Measurements from ENCODE around the gene STX1B. TPM values are rescaled to one million over a fixed set of nuclear protein-coding genes. Genes with fewer than 3 reads are reported as not detected.

Gene STX1B
- total RNA-seq, 1 donor from 2014 or later: 0.40 TPM

DNA sequence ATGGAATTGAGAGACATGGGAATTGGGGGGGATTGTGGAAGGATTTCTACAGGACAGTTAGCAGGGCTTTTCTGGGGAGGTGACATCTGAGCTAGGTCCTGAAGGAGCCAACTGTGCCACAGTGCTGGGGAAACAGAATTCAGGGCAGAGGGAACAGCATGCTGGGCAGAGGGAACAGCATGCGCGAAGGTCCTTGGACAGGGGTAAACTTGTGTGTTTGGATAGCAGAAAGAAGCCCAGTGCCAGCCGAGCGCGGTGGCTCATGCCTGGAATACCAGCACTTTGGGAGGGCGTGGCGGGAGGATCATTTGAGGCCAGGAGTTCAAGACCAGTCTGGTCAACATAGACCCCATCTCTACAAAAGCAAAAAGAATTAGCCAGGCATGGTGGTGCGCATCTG is 3.8 kb downstream of the STX1B start:
- TF ChIP-seq, protein P1, sequence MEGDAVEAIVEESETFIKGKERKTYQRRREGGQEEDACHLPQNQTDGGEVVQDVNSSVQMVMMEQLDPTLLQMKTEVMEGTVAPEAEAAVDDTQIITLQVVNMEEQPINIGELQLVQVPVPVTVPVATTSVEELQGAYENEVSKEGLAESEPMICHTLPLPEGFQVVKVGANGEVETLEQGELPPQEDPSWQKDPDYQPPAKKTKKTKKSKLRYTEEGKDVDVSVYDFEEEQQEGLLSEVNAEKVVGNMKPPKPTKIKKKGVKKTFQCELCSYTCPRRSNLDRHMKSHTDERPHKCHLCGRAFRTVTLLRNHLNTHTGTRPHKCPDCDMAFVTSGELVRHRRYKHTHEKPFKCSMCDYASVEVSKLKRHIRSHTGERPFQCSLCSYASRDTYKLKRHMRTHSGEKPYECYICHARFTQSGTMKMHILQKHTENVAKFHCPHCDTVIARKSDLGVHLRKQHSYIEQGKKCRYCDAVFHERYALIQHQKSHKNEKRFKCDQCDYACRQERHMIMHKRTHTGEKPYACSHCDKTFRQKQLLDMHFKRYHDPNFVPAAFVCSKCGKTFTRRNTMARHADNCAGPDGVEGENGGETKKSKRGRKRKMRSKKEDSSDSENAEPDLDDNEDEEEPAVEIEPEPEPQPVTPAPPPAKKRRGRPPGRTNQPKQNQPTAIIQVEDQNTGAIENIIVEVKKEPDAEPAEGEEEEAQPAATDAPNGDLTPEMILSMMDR (conservative IDR thresholded peaks at IDR 0.05; ENCODE audit: low read depth, low read length): no peak
- no peak overlapping the region for H3K4me3 ChIP-seq (ENCODE audit: low read depth, low read length)
- DNase-seq (ENCODE audit: low read depth): no peak

DNA sequence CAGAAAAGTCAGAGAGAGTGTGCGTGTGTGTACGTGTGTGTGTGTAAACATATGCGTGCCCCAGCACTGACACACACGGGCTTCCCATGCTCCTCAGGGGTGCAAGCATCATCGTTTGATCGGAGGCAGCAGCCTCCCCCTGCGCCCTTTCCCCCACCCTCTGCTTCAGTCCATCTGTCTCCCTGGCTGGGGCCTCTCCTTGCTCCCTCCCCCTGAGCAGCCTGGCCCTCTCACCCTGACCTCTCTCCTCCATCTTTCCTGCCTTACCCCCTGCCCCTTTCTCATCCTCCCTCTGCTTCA is 4.4 kb downstream of the STX1B start:
- DNase-seq (ENCODE audit: low read depth): no peak
- no peak overlapping the region for H3K4me3 ChIP-seq (ENCODE audit: low read depth, low read length)
- TF ChIP-seq, protein P1 (conservative IDR thresholded peaks at IDR 0.05; ENCODE audit: low read depth, low read length): no peak

DNA sequence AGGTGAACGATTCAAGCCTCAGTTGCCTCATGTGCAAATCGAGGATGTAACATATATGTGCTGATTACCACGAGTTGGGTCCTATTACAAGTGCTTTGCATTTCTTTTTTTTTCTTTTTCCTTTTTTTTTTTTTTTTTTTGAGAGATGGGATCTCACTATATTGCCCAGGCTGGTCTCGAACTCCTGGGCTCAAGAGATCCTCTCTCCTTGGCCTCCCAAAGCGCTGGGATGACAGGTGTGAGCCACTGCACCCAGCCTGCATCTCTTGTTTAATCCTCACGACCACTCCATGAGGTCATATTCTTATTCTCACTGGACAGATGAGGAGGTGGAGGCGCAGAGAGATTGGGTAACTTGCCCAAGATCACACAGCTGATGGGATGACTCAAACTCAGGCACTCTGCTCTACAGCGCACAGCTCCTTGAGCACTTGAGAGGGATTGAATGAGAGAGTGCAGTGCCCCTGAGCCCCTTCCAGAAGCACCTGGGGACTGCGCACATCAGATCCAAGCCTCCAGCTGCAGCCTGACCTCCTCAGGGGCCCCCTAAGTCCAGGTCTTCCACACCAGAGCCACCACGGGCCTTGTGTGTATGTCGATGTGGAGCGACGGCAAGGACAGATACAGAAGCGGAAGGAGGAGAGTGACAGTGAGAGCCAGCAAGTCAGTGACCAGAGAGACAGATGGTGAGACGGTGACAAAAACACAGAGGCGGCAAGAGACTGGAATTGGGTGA is 4.9 kb downstream of the STX1B start:
- no peak for DNase-seq (ENCODE audit: low read depth)
- TF ChIP-seq, protein P1 (conservative IDR thresholded peaks at IDR 0.05; ENCODE audit: low read depth, low read length): no peak
- H3K4me3 ChIP-seq (ENCODE audit: low read depth, low read length): no peak overlapping the region

DNA sequence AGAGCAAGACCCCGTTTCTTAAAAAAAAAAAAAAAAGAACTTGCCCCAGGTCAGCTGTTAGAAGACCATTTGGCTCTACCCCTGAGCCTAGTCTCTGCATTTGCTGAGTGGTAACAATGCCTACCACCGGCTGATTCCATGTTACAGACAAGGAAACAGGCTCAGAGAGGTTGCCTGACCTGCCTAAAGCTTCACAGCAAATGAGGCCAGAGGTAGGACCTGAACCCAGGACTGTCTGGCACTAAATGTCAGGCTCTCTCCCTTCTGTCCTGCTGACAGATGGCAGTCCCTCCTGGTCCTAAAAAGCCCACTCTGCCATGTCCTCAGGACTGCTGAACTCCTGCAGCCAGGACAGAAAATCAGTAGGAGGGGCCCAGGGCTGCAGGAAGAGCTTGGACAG is 5.8 kb downstream of the STX1B start:
- TF ChIP-seq, protein P1 (conservative IDR thresholded peaks at IDR 0.05; ENCODE audit: low read depth, low read length): no peak
- DNase-seq (ENCODE audit: low read depth): no peak
- H3K4me3 ChIP-seq (ENCODE audit: low read depth, low read length): no peak overlapping the region

DNA sequence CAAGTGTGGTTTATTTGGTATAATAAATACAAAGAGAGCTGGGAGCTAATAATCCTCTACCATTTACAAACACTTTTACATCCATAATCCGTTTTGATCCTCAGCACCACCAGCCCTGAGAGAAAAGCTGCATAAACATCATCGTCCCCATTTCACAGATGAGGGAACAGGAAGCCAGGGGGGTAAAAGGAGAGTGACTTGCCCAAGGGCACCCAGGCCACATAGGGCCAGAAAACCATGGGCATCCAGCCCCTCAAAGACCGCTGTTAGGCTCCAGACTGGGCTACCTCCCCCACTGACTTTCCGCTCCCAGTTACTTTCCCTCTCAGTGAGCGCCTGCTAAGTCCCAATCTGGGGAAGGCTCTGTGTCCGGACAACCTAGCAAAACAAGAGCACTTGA is 6.7 kb downstream of the STX1B start:
- H3K4me3 ChIP-seq (ENCODE audit: low read depth, low read length): no peak overlapping the region
- no peak for DNase-seq (ENCODE audit: low read depth)
- TF ChIP-seq, protein P1 (conservative IDR thresholded peaks at IDR 0.05; ENCODE audit: low read depth, low read length): no peak

DNA sequence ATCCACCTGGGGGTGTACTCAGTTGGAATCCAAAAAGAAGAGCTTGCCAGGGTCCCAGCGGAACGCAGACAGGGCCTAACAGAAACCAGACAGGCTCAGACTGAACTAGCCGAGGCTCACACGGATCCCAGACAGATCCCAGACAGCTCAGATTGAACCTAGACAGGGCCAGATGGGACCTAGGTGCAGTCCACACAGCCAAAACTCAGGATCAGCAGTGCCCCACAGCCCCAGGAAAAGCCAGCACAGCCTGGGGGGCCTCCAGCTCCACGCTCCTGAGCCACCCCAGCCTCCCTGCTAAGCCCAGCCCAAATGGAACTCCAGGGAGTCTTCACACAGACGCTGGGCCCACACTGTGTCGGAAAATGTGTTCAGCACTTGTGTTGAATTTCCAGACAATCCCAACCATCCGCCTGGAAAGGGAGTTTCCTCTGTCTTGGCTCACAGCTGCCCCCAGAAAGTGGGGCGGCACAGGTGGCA is 7.5 kb downstream of the STX1B start:
- H3K4me3 ChIP-seq (ENCODE audit: low read depth, low read length): no peak overlapping the region
- TF ChIP-seq, protein P1 (conservative IDR thresholded peaks at IDR 0.05; ENCODE audit: low read depth, low read length): no peak
- DNase-seq (ENCODE audit: low read depth): no peak

DNA sequence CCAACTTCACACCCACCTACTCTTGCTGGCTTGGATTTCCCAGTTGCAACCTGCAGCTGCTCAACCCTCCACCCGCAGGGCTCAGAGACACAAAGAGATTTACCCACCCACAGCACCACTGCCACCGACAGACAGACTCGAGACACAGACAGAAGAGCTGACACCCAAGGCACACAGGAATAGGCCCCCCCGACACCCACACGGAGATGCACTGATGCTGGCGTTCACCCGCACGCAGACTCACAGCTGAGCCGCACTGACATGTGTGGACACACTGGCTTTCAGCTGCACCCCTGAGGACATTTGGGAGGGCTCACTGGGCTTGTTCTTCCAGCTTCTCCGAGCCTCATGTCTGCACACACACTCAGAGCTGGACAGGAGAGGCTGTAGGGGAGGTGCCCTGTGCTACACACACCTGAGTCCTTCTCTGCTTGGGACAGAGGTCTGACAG is 8.2 kb downstream of the STX1B start:
- no peak for DNase-seq (ENCODE audit: low read depth)
- no peak overlapping the region for H3K4me3 ChIP-seq (ENCODE audit: low read depth, low read length)

More for the DNA sequence above, 8.2 kb downstream of the STX1B start:
- TF ChIP-seq, protein P1 (conservative IDR thresholded peaks at IDR 0.05; ENCODE audit: low read depth, low read length): no peak

Measured in epithelial cell of proximal tubule (primary cell).